ENCODE measurements around the gene ERO1A. TPM values are rescaled to one million over a fixed set of nuclear protein-coding genes. Genes with fewer than 3 reads are reported as not detected.

ERO1A gene
- total RNA-seq, 4 donors from 2014 or later, result 35.5 to 42.7 (median 37.9) TPM

DNA sequence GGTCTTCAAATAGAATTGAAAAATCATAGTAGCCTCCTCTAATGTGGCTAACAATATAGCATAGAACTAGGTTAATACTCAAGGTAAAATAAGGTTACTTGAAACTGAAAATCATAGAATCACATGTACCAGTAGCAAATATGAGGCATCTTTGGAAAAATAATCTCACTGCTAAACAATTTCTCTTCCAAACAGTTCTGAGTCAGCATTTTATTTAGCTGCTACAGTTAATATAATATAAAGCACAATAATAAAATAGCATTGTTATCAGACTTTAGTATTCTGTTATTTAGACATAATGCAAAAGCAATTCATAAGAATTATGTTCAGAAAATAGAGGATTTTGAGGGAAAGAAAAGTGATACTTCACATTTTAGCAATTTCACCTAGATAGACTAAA, 35.0 kb downstream of the ERO1A start:
- H3K9me3 ChIP-seq, result no peaks in the 10 kb centered on the region
- intact Hi-C loops (cut with DNase I), result no loop called here
- TF ChIP-seq POLR2AphosphoS5 (IDR thresholded peaks at IDR 0.05) (no peak), POLR2A (IDR thresholded peaks at IDR 0.05; ENCODE audit: low read depth) (no peak)
- H3K27ac ChIP-seq (replicated peaks in 1 of 4), result no peak overlapping the region
- no peak overlapping the region for H3K4me3 ChIP-seq
- H3K27me3 ChIP-seq, result no peaks in the 10 kb centered on the region
- DNase-seq (ENCODE audit: extremely low spot score), result no peak
- no peaks in the 10 kb centered on the region for H3K4me1 ChIP-seq
- H3K36me3 ChIP-seq, result peaks cover under 1 to 50% (median 39%) of the 10 kb centered on the region in 4 donors

- DNase-seq (ENCODE audit: extremely low spot score), result no peak
- intact Hi-C loops (cut with DNase I), result no loop called here
- H3K27me3 ChIP-seq, result no peaks in the 10 kb centered on the region
- peaks cover 8 to 51% (median 38%) of the 10 kb centered on the region in 4 donors for H3K36me3 ChIP-seq
- H3K4me3 ChIP-seq, result no peak overlapping the region
- H3K27ac ChIP-seq (replicated peaks in 1 of 4), result no peak overlapping the region
- H3K4me1 ChIP-seq, result no peaks in the 10 kb centered on the region
- H3K9me3 ChIP-seq, result no peaks in the 10 kb centered on the region
- no peak for TF ChIP-seq POLR2AphosphoS5 (IDR thresholded peaks at IDR 0.05)
- TF ChIP-seq CTCF (IDR thresholded peaks at IDR 0.05), result no peak
- TF ChIP-seq POLR2A (IDR thresholded peaks at IDR 0.05; ENCODE audit: low read depth), result no peak
- TF ChIP-seq EP300 (IDR thresholded peaks at IDR 0.05), result no peak
These were observed 38.5 kb downstream of the ERO1A start for GRCh38 chr14:52656905-52657304.

- TF ChIP-seq CTCF (IDR thresholded peaks at IDR 0.05), result no peak
- no peak for TF ChIP-seq EP300 (IDR thresholded peaks at IDR 0.05)
- no peak for TF ChIP-seq POLR2A (IDR thresholded peaks at IDR 0.05; ENCODE audit: low read depth)
- no peak for TF ChIP-seq POLR2AphosphoS5 (IDR thresholded peaks at IDR 0.05)
- 91% methylated on average over 6 of the region's 6 CpGs for WGBS
- Histone ChIP-seq H3K4me3 (no peak overlapping the region), H3K9me3 (no peaks in the 10 kb centered on the region), H3K4me1 (no peaks in the 10 kb centered on the region), H3K36me3 (peaks cover 27 to 64% (median 43%) of the 10 kb centered on the region in 4 donors), H3K27me3 (no peaks in the 10 kb centered on the region), H3K27ac (replicated peaks in 1 of 4) (no peak overlapping the region)
- DNase-seq (ENCODE audit: extremely low spot score), result no peak
- intact Hi-C loops (cut with DNase I), result no loop called here
These were observed 44.6 kb downstream of the ERO1A start for GRCh38 chr14:52650774-52651173.

- Histone ChIP-seq H3K27ac (replicated peaks in 1 of 4) (no peak overlapping the region), H3K4me1 (no peaks in the 10 kb centered on the region), H3K36me3 (peaks cover 28 to 66% (median 43%) of the 10 kb centered on the region in 4 donors), H3K27me3 (no peaks in the 10 kb centered on the region), H3K4me3 (no peak overlapping the region), H3K9me3 (no peaks in the 10 kb centered on the region)
- DNase-seq (ENCODE audit: extremely low spot score), result no peak
- 92% methylated on average over 1 of the region's 1 CpG for WGBS
- intact Hi-C loops (cut with DNase I), result no loop called here
- TF ChIP-seq EP300 (IDR thresholded peaks at IDR 0.05) (no peak), CTCF (IDR thresholded peaks at IDR 0.05) (no peak), POLR2AphosphoS5 (IDR thresholded peaks at IDR 0.05) (no peak), POLR2A (IDR thresholded peaks at IDR 0.05; ENCODE audit: low read depth) (no peak)
These were observed 45.8 kb downstream of the ERO1A start for GRCh38 chr14:52649511-52649910.

DNA sequence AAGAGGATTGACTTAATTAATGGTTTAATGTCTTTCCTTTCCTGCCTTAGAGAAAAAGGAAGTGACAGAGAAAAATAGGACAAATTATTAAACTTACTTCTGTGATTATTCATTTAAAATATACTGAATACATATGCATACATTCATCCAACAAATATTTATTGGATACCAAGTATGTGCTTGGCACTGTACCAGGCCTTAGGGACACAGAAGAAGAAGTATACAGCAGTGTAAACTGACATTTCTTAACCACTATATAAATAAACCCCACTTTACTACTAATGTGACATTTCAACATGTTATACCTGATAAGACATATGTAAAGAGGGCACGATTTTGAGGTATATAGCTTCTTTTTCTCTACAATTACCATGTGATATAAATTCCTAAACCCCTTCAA, 53.6 kb downstream of the ERO1A start:
- Histone ChIP-seq H3K27me3 (no peaks in the 10 kb centered on the region), H3K36me3 (peaks cover 10 to 67% (median 38%) of the 10 kb centered on the region in 4 donors), H3K9me3 (no peaks in the 10 kb centered on the region), H3K4me1 (no peaks in the 10 kb centered on the region), H3K27ac (replicated peaks in 1 of 4) (no peak overlapping the region), H3K4me3 (no peak overlapping the region)
- intact Hi-C loops (cut with DNase I), result no loop called here
- TF ChIP-seq POLR2AphosphoS5 (IDR thresholded peaks at IDR 0.05), result no peak
- TF ChIP-seq EP300 (IDR thresholded peaks at IDR 0.05), result no peak
- TF ChIP-seq CTCF (IDR thresholded peaks at IDR 0.05), result no peak
- no peak for TF ChIP-seq POLR2A (IDR thresholded peaks at IDR 0.05; ENCODE audit: low read depth)
- WGBS, result 100% methylated on average over 1 of the region's 1 CpG
- DNase-seq (ENCODE audit: extremely low spot score), result no peak

Data from esophagus muscularis mucosa (tissue), 4 donors.